Measurements from ENCODE around the gene DPEP2. TPM values are rescaled to one million over a fixed set of nuclear protein-coding genes. Genes with fewer than 3 reads are reported as not detected.
A peak's percentile ranks its signal among the peaks of the same experiment; 100 is the strongest.

DPEP2 gene
- total and polyA plus RNA-seq, 2 of the 13 experiments (the other 11 are each of a cell fraction or from before 2014, with no cell fraction given) = 0.18 TPM; not detected in 1

GRCh38 chr16:68022728-68023537 is 23.6 kb upstream of the DPEP2 start, which contains the start of the genes DDX28 and DUS2 (continued):
- TF ChIP-seq ZNF770 (CRISPR knock-in tag; IDR thresholded peaks at IDR 0.05) (peak; percentile 86), HOXA7 (CRISPR knock-in tag; IDR thresholded peaks at IDR 0.05) (no peak), KMT2B (CRISPR knock-in tag; IDR thresholded peaks at IDR 0.05) (peak; percentile 100), TEF (CRISPR knock-in tag; IDR thresholded peaks at IDR 0.05) (peak; percentile 65; the same call in 1 of the 2 replicates), ZNF251 (CRISPR knock-in tag; IDR thresholded peaks at IDR 0.05) (0 out of 2 replicates have a peak, but pooled peaks have one; percentile 30), NR3C1 (CRISPR knock-in tag; IDR thresholded peaks at IDR 0.05) (no peak), HIC2 (CRISPR knock-in tag; IDR thresholded peaks at IDR 0.05; ENCODE audit: low read depth) (peak; percentile 71; the same call in 1 of the 2 replicates), RBAK (CRISPR knock-in tag; IDR thresholded peaks at IDR 0.05) (no peak), ISL2 (CRISPR knock-in tag; IDR thresholded peaks at IDR 0.05) (peak; percentile 72; the same call in 1 of the 2 replicates), SP5 (CRISPR knock-in tag; IDR thresholded peaks at IDR 0.05; ENCODE audit: borderline replicate concordance, low read depth) (no peak), ZNF580 (CRISPR knock-in tag; IDR thresholded peaks at IDR 0.05; ENCODE audit: borderline replicate concordance, low read depth) (peak; percentile 92; the same call in 1 of the 2 replicates), ZKSCAN5 (CRISPR knock-in tag; IDR thresholded peaks at IDR 0.05) (peak; percentile 17; the same call in 1 of the 2 replicates), SIX4 (CRISPR knock-in tag; IDR thresholded peaks at IDR 0.05) (peak; percentile 60; the same call in 1 of the 2 replicates), ZNF256 (CRISPR knock-in tag; conservative IDR thresholded peaks at IDR 0.05) (0 out of 2 replicates have a peak, but pooled peaks have one; percentile 17), KDM5B (CRISPR knock-in tag; IDR thresholded peaks at IDR 0.05; ENCODE audit: borderline replicate concordance) (peak; percentile 94; the same call in 1 of the 2 replicates), SMYD3 (CRISPR knock-in tag; IDR thresholded peaks at IDR 0.05) (peak; percentile 97; the same call in 1 of the 2 replicates), IKZF5 (CRISPR knock-in tag; IDR thresholded peaks at IDR 0.05) (peak; percentile 95), ETS1 (CRISPR knock-in tag; IDR thresholded peaks at IDR 0.05) (no peak), ARID3A (IDR thresholded peaks at IDR 0.05; ENCODE audit: low read depth, low read length) (peak; percentile 34; the same call in 1 of the 2 replicates), ARNTL (CRISPR knock-in tag; IDR thresholded peaks at IDR 0.05) (peak; percentile 77; the same call in 1 of the 2 replicates)

Measured in HepG2 (cell line).